ENCODE data around the gene PCBP3.
"Not testable (repeated sequence)": the region's sequence is repeated elsewhere in the genome, so short reads cannot be mapped to it uniquely, and the experiment has no call there.

The PCBP3 gene

DNA sequence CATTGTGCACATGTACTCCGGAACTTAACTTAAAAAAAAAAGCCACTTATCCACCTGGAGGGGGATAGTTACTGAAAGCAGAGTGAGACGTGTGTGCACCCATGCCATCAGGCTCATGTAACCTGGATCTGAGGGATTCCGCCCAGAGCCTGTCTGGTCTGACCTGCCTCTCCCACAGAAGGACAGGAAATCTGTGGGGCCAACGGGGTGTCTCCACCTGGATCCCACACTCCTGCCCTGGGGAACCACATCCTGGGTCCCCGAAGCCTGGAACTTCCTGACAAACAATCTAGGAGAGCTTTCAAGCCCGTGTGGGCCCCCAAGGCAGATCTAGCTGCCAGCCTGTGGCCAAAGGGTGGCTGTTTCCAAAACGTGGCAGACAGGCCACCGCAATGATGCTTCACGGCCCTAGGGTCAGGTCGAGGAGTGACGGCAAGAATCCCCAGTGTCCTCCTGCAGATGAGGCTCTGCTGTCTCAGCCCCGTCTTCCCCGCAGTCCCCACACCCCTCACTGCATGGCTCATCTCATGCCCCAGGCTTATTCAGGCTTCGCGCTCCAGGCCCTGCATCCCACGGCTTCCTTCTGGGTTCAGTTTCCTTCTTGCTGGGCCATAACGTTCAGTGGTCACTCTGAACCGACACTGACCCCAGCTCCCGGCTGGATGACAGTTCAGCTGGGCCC is 21.0 kb upstream of the PCBP3 start:
- TF ChIP-seq, protein P1, sequence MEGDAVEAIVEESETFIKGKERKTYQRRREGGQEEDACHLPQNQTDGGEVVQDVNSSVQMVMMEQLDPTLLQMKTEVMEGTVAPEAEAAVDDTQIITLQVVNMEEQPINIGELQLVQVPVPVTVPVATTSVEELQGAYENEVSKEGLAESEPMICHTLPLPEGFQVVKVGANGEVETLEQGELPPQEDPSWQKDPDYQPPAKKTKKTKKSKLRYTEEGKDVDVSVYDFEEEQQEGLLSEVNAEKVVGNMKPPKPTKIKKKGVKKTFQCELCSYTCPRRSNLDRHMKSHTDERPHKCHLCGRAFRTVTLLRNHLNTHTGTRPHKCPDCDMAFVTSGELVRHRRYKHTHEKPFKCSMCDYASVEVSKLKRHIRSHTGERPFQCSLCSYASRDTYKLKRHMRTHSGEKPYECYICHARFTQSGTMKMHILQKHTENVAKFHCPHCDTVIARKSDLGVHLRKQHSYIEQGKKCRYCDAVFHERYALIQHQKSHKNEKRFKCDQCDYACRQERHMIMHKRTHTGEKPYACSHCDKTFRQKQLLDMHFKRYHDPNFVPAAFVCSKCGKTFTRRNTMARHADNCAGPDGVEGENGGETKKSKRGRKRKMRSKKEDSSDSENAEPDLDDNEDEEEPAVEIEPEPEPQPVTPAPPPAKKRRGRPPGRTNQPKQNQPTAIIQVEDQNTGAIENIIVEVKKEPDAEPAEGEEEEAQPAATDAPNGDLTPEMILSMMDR (IDR thresholded peaks at IDR 0.05): no peak
- Histone ChIP-seq H3K4me3 (no peak overlapping the region), H3K27ac (no peak overlapping the region)
- peak; percentile 63 for DNase-seq (ENCODE audit: low spot score)

DNA sequence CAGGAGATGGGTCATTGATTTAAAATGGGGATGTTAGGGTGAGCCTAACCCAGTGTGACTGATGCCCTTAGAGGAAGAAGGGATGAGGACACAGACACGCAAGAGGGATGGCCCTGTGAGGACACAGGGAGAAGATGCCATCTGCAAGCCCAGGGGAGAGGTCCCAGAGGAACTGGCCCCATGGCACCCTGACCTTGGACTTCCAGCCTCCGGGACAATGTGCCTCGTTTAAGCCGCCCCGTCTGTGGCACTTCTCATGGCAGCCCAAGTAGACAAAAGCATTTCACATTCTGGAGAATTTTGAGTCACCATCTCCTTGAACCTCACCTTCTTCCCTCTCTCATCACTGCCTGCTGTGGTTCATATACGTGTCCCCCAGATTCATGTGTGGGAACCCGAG is 20.1 kb upstream of the PCBP3 start:
- DNase-seq (ENCODE audit: low spot score): no peak
- TF ChIP-seq, protein P1 (IDR thresholded peaks at IDR 0.05): no peak
- Histone ChIP-seq H3K4me3 (no peak overlapping the region), H3K27ac (no peak overlapping the region)

DNA sequence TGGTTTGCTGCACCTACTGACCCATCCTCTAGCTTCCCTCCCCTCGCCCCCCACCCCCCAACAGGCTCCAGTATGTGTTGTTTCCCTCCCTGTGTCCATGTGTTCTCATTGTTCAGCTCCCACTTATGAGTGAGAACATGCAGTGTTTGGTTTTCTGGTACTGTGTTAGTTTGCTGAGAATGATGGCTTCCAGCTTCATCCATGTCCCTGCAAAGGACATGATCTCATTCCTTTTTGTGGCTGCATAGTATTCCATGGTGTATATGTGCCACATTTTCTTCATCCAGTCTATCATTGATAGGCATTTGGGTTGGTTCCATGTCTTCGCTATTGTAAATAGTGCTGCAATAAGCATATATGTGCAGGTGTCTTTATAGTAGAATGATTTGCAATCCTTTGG is 17.4 kb upstream of the PCBP3 start:
- not testable (repeated sequence) for H3K27ac ChIP-seq, H3K4me3 ChIP-seq
- peak; percentile 14 for DNase-seq (ENCODE audit: low spot score)

DNA sequence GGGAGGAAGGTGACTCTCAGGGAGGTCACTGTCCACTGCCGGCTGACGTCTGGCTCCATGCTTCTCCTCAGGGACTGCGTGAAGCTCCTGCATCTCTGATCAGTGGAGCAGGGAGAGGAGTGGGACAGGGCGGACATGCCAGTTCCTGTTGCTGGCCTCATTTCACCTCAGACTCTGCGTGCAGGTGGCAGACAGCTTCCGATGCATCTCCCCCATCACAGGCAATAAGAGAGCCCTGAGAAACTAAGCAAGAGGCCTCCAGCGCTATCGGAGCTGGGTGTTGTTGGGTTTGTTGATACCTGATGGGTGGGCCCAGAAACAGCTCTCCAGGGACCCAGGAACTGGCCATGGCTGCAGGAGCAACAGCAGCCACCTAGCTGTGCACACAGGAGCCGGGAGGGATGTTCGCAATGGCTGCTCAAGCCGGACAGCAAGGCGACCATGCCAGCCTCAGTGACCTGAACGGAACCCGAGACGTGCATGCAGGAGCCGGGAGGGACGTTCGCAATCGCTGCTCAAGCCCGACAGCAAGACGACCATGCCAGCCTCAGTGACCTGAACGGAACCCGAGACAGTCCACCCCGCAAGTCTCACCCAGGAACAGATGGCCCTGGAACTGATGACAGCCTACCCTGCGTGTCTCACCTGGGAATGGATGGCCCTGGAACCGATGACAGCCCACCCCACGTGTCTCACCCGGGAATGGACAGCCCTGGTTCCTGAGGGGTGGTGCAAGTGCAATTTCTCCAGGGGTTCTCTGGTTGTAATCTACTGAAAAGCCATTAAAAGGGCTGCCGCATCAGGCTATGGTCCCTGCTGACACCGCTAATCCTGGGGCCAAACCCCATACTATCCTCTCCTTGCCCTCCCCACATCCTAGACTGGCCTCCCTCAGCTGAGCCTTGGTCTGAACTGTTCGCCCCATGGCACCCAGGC is 14.2 kb upstream of the PCBP3 start:
- H3K4me3 ChIP-seq: no peak overlapping the region
- H3K27ac ChIP-seq: no peak overlapping the region
- TF ChIP-seq, protein P1 (IDR thresholded peaks at IDR 0.05): no peak
- DNase-seq (ENCODE audit: low spot score): peak; percentile 54

DNA sequence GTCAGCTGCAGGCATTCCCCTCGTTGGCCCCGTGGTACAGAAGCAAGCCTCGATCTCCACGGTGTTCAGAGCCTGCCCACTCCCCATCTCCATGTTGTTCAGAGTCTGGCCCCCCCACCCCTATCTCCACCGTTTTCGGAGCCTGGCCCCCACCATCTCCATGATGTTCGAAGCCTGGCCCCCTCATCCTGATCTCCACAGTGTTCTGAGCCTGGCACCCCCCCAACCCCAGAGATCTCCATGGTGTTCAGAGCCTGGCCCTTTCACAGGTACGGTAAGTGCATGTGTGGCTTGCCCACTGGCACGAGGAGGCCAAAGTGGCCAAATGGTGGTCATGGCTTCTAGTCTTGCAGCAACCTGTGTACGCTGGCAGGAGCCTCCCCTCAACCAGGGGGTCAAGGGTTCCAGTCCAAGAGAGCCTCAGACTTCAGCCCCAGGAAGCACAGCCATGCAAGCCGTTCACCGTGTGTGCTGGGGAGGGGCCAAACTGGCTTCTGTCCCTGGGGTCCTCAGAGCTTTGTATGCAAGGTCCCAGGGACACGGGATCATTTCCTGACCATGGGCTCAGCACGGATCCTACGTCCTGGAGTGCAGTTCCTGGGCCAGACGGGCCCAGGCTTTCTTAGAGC is 13.3 kb upstream of the PCBP3 start:
- no peak overlapping the region for H3K4me3 ChIP-seq
- TF ChIP-seq, protein P1 (IDR thresholded peaks at IDR 0.05): no peak
- no peak overlapping the region for H3K27ac ChIP-seq
- DNase-seq (ENCODE audit: low spot score): peak; percentile 56

DNA sequence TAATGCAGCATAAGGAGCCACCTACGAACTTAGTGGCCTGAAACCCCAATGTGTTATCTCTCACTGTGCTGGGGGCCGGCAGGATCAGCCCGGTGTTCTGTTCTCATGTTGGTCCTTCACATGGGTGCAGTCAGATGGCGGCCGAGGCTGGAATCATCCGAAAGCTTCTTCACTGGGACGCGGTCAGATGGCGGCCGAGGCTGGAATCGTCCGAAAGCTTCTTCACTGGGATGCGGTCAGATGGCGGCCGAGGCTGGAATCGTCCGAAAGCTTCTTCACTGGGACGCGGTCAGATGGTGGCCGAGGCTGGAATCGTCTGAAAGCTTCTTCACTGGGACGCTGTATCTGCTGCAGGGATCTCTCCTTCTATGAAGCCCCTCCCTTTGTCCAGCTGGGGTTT is 12.6 kb upstream of the PCBP3 start:
- DNase-seq (ENCODE audit: low spot score): peak; percentile 16
- TF ChIP-seq, protein P1 (IDR thresholded peaks at IDR 0.05): no peak

DNA sequence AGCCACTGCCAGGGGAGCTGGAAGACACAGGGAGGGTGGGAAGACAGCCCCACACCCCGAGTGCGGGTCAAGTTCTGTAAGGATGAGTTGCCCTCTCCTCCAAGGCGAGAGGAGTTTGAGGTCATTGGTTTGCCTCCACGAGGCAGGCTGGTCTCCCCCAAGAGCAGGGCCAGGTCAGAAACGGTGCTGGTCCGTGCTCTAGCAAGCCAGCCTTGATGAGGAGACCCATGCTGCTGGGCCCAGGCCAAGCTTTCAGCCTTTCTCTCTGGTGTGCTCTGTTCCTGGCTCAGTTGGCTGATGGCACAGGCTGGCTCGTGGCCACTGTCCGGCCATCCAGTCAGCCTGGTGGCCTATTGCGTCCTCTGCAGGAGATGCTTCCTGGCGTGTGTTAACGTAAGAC is 12.0 kb upstream of the PCBP3 start:
- peak; percentile 33 for DNase-seq (ENCODE audit: low spot score)
- TF ChIP-seq, protein P1 (IDR thresholded peaks at IDR 0.05): no peak
- Histone ChIP-seq H3K4me3 (no peak overlapping the region), H3K27ac (no peak overlapping the region)

More for the DNA sequence above, 12.6 kb upstream of the PCBP3 start:
- no peak overlapping the region for H3K4me3 ChIP-seq
- no peak overlapping the region for H3K27ac ChIP-seq
